Skin epidermis (tissue), 12 donors: Measurements from ENCODE around the gene SRPK3.
"Not testable (repeated sequence)": the region's sequence is repeated elsewhere in the genome, so short reads cannot be mapped to it uniquely, and the experiment has no call there.

ENCODE experiments used
- H3K27ac ChIP-seq, 21 experiments: fragments of 200-600 bp; sonication (generic) in 11 of 21; one replicate each; pipeline ENCODE4 v1.5.0; 2020; ENCODE audit warnings: mild to moderate bottlenecking in 3 of 21, inconsistent platforms in 2 of 21, moderate library complexity in 2 of 21
- H3K4me3 ChIP-seq, 7 experiments: fragments of 200-600 bp; sonication (generic) in 2 of 7; one replicate each; pipeline ENCODE4 v1.5.0; 2020; ENCODE audit warnings: inconsistent platforms in 2 of 7, mild to moderate bottlenecking in 2 of 7, moderate library complexity in 1 of 7

Gene SRPK3, protein sequence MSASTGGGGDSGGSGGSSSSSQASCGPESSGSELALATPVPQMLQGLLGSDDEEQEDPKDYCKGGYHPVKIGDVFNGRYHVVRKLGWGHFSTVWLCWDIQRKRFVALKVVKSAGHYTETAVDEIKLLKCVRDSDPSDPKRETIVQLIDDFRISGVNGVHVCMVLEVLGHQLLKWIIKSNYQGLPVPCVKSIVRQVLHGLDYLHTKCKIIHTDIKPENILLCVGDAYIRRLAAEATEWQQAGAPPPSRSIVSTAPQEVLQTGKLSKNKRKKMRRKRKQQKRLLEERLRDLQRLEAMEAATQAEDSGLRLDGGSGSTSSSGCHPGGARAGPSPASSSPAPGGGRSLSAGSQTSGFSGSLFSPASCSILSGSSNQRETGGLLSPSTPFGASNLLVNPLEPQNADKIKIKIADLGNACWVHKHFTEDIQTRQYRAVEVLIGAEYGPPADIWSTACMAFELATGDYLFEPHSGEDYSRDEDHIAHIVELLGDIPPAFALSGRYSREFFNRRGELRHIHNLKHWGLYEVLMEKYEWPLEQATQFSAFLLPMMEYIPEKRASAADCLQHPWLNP

DNA sequence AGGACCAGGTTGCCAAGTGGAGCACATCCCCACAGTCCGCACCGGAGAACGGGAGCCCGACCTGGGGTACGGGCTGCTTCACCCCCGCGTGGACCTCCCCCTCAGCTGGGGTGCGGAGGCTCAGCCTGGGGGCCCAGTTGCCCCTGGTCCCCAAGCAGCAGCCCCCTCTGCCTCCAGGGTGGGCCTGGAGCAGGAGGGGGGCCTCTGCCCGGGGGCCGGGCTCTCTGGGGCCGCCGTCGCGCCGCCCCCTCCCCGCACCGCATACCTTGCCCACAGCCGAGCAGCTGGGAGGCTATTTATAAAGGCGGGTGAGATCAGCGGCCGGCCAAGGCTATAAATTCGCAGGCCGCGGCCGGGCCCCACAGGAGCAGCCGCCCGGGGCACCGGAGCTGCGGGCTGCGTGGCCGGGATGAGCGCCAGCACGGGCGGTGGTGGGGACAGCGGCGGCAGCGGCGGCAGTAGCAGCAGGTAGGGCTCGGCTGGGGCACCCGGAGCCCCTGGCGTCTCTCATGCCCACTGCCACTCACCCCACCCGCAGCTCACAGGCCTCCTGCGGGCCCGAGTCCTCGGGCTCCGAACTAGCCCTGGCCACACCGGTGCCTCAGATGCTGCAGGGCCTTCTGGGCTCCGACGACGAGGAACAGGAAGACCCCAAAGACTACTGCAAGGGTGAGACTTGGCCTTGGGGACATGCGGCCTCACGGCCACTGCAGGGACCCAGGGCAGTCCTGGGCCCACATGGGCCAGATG lies at the start of gene SRPK3:
TSS of gene SRPK3 (plus strand) at position 364 of the 750 bp plus-strand sequence. CDS start at position 410, 46 bp downstream.
- Histone ChIP-seq H3K4me3 (no peak within 1 kb of the TSS), H3K27ac (peak within 1 kb of the TSS in 2 of 21 experiments; percentile 12 to 36)

DNA sequence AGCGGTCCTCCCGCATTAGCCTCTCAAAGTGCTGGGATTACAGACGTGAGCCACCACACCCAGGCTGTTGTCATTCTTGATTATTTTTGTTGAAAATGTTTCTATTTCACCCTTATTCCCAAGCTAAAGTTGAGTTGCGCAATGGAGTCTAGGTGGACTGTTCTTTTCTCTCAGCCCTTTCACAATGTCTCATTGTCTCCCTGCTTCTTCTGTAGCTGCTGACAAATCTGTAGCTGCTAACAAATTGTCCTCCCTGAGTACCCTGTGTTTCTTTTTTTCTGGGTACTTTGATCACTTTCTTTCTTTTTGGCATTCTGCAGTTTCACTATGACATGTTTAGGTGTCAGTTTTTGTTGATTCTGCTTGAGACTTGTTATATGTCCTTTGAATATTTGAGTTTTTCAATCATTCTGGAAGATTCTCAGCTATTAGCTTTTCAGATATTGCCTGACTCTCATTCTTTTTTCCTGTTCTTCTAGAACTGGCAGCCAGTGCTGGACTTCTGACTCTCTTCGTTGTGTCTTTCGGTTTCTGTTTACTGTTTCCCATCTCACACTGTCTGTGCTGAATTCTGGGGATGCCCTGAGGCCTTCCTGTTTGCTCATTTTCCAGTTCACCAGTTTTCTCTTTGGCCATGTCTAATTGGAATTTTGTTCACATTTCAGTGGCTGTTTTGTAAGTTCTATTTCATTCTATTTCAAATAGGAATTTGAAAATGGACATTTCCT lies 49.6 kb upstream of the SRPK3 start:
- peak overlapping the region in 6 of 21 experiments; percentile 8 to 49 (median 34) for H3K27ac ChIP-seq
- H3K4me3 ChIP-seq: no peak overlapping the region

DNA sequence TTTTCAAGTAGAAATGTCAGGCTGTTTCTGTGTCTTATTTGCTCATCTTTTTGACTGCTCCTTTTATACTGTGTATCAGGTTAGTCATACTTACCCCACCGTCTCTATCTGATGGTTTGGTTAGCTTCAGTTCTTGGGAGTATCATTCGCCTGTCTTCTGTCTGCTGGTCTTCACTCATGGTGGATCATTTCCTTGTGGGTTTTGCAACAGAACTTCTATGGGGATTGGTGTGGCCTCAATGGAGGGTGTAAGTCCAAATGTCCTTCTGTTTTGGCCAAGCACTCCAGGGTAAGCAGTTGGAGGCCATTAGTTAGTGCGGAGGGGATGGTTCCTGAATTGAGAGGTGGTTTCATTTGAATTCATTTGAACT lies 49.0 kb upstream of the SRPK3 start:
- peak overlapping the region in 7 of 21 experiments; percentile 12 to 49 (median 35) for H3K27ac ChIP-seq
- H3K4me3 ChIP-seq: no peak overlapping the region

DNA sequence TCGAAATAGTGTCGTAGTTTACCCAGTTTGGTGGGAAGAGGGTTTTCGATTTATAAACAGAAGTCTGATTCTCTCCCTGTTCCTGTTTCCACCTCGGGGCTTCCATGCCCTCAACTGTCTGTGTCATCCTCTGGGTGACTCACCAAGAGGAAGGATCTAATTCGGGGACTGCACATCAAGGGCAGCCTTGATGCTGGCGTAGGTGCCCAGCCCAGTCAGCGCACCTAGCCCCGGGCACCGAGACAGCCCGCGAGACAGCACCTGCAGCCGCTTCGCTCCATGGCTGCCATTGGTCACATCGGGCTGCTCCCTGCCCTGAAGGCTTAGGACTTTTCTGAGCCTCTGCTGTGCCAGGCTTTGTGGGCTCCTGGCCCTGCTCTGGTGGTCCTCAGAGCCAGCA lies 48.4 kb upstream of the SRPK3 start:
- Histone ChIP-seq H3K4me3 (no peak overlapping the region), H3K27ac (peak overlapping the region in 3 of 21 experiments; percentile 30 to 49 (median 44))

DNA sequence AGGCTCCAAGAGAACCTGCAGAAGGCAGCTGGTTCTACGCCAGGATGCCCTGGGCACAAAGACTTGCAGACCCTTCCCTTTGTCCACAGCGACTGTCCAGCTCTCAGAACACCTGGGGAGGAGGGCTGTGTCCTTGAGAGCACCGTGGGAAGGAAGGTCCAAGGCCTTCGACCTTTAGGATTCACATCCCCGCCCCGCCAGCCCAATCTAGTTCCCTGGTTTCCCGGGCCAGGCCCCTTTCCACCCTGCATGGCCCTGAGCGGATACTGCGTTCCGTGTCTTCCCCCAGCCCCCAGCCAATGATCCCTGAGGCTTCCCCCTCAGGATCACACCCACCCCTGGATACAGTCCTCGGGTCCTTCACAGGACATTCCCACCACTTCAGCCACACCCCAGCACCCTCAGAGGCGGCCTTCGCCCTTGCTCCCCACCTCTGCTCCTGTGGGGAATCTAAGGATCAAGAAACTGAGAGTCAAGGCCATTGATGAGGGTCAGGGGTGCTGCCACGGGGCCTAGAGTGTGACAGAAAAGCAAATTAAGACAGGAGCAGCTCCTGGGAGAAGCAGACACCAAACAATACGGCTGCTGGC lies 47.1 kb upstream of the SRPK3 start:
- no peak overlapping the region for H3K4me3 ChIP-seq
- no peak overlapping the region for H3K27ac ChIP-seq

DNA sequence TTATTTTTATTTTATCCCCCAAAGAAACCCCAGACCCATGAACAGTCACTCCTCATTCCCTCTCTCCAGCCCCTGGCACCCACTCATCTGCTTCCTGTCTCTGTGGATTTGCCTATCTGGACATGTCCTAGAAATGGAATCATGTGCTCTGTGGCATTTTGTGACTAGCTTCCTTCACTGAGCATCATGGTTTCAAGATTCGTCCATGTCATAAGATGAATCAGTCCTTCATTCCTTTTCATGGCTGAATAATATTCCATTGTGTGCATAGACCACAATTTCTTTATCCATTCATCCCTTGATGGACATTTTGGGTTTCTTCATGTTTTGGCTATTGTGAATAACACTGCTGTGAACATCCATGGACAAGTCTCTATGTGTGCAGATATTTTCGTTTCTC lies 46.0 kb upstream of the SRPK3 start:
- H3K4me3 ChIP-seq: no peak overlapping the region
- H3K27ac ChIP-seq: no peak overlapping the region

DNA sequence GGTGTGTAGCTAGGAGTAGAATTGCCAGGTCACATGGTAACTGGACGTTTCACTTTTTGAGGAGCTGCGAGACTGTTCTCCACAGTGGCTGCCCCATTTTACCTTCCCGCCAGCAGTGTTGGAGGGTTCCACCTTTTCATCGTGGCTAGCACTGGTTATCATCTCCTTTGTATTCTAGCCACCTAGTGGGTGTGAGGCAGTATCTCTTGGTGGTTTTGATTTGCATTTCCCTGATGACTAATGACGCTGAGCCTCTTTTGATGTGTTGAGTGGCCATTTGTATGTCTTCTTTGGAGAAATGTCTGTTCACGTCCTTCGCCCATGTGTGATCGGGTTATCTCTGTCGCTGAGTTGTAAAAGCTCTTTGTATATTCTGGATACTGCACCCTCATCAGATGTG lies 45.6 kb upstream of the SRPK3 start:
- H3K4me3 ChIP-seq: no peak overlapping the region
- H3K27ac ChIP-seq: no peak overlapping the region

DNA sequence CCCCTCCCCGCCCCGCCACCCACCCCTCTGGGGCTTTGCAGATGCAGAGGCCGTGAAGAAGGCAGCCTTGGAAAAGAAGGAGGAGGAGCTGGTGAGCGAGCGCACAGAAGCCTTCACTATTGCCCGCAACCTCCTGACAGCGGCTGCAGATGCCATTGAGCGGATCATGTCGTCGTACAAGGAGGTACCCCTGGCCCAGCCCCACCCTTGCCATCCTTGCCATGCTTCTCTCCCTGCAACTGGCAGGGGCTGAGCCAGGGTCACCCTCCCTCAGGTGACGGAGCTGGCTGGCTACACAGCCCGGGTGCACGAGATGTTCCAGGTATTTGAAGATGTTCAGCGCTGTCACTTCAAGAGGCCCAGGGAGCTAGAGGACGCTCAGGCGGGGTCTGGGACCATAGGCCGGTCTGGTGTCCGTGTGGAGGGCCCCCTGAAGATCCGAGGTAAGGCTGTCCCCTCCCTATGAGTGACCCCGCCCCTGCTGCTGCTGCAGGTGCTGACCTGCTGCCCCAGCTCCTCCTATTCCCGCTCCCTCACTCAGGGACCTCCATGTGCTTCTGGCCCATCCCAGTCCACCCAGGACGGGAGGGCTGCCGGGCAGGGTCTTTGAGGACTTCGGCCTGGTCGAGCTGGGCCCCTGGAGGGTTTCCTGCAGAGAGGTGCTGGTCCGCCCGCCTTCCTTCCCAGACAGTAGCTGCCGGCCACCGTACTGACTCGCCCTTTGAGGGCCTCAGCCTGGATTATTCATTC lies 44.6 kb upstream of the SRPK3 start:
- no peak overlapping the region for H3K4me3 ChIP-seq
- no peak overlapping the region for H3K27ac ChIP-seq

DNA sequence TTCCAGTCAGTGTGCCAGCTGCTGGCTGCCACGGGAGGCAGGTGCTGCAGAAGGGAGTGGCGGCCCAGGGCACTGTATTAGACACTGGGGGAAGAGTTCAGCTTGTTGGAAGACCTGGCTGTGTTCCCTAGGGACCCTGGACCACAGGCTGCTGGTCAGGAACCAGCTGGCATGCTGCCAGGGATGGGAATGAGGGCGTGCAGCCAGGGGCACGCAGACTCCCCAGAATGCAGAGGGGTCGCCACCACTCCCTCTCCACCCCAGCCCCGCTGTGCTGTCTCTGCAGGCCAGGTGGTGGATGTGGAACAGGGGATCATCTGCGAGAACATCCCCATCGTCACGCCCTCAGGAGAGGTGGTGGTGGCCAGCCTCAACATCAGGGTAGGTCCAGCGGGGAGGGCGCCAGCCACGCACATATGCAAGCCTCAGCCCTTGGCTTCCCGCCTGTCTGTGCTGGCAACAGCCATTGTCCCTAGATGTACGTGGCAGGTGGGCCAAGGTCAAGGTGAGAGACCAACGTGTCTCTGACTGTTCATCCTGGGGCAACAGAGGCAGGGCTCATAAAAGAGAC lies 43.9 kb upstream of the SRPK3 start:
- Histone ChIP-seq H3K4me3 (no peak overlapping the region), H3K27ac (no peak overlapping the region)

DNA sequence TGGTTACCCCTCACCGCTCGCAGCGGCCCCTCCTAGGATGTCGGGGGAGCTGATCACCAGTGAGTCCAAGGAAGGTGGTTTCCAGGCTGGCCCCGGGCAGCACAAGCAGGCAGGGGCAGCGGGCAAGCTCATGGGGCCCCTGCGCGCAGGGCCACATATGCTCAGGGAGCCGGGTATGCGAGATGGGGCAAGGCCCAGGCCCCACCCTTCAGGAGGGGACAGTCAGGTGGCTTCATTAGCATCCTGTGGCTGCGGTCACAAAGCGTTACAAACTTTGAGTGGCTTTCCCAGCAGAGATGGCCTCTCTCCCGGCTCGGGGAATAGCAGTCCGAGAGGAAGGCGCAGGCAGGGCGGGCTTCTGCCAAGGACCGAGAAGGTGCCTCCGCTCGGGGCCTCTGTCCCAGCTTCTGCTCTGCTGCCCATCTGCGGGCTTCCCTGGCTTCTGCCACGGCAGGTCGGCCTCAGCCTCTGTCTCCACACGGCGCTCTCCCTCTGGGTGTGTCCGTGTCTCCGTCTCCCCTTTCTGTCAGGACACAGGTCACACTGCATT lies 42.7 kb upstream of the SRPK3 start:
- Histone ChIP-seq H3K27ac (no peak overlapping the region), H3K4me3 (no peak overlapping the region)

DNA sequence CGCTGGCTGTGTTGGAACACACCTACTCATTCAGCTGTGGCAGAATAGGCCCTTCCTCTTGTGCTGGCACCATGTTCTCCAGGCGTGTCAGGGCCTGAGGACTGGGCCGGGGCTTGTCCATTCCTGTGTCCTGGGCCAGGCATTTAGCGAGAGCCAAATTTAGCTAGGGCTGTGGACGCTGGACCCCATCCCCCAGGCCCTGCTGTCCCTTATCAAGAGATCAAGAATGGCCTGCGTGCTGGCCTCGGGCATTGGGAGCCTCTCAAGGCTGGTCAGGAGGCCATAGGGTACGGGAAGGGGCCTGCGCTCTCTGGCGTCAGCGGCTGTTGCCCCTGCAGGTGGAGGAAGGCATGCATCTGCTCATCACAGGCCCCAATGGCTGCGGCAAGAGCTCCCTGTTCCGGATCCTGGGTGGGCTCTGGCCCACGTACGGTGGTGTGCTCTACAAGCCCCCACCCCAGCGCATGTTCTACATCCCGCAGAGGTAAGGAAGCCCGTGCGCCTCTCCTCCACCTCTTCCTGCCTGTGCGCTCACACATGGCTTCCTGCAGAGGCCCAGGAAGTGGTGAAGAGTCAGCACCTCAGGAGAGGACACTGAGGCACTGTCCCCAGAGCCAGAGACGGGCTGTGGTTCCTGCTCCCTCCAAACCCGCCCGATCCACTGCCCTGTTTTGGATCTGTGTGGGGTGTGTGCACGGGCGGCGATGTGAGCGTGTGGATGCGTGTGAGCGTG lies 40.9 kb upstream of the SRPK3 start:
- Histone ChIP-seq H3K4me3 (no peak overlapping the region), H3K27ac (peak overlapping the region in 1 of 21 experiments; percentile 21)

DNA sequence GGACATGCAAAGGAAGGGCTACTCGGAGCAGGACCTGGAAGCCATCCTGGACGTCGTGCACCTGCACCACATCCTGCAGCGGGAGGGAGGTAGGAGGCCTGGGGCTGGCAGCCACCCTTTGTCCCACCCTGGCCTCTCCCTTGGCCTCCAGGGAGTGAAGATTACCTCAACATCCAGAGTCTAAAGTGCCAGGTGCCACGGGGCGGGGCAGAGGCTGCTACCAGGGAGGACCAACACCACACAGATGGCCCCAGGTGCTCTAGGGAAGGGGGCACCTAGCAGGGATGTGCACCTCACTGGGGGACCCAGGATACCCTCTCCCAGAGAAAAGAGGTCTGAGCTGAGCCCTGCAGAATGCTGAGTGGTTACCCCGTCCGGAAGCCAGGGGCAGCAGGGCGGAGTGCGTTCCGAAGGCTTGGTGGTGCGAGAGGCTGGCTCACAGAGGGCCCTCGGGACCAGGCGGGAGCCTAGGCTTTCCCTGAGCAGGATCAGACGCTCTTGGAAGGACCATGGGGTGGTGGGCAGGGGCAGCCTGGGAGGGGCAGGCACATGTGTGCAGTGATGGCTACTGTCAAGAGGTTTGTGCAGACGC lies 40.1 kb upstream of the SRPK3 start:
- no peak overlapping the region for H3K27ac ChIP-seq
- H3K4me3 ChIP-seq: no peak overlapping the region

DNA sequence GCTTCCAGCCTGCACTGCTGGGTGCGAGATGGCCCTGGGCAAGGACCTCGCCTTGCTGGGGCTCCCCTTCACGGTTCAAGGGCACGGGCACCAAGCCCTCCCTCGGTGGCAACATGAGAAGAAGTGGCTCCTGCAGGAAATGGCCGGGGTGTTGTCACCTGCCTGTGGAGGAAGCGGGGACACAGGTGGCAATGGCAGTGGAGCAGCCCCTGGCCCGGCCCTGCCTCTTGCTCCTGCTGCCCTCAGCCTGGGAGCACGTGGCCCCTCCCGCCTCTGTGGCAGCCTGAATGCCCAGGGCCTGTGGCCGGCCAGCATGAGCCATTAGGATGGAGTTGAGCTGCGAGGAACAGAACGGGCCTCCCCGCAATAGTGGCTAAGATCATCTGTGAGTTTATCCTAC lies 39.4 kb upstream of the SRPK3 start:
- no peak overlapping the region for H3K27ac ChIP-seq

DNA sequence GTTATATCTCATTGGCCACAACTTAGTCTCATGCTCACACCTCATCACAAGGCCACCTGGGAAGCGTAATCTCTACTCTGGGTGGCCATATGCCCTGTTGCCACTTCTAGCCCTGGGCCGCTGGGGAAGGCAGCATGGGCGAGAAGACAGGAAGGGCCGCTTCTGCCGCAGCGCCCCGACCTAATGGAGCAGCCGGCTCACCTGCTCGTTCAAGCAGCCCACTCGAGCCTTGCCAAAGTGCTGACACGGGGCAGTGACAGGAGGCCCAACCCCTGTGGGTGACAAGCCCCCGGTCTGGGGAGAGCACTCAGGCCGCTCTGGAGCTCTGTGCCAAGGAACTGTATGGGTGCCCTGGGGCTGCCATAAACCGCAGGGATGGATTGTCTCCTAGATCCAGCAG lies 38.7 kb upstream of the SRPK3 start:
- H3K27ac ChIP-seq, H3K4me3 ChIP-seq: not testable (repeated sequence)

More for the DNA sequence above, 39.4 kb upstream of the SRPK3 start:
- H3K4me3 ChIP-seq: no peak overlapping the region

DNA sequence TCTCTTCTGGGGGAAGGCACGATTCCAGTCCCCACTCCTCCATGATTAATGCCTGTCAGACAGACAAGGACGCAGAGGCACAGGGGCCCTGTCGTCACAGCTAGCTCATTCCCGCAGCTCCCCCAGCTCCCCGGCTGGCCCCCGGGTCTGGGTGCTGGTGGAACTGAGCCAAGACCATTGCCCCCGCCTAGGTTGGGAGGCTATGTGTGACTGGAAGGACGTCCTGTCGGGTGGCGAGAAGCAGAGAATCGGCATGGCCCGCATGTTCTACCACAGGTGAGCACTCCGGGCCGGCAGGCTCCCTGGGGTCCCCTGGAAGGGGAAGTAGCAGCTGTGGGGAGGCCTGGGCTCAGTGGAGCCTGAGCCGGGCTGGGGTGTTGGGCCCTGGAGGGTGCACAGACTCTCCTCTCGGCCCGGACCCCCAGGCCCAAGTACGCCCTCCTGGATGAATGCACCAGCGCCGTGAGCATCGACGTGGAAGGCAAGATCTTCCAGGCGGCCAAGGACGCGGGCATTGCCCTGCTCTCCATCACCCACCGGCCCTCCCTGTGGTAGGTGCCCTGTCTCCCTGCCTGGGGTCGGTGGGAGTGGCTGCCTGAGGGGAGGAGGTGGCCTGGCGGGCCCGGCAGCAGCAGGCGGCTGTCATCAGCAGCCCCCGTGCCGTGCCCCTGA lies 37.9 kb upstream of the SRPK3 start:
- not testable (repeated sequence) for H3K4me3 ChIP-seq, H3K27ac ChIP-seq

DNA sequence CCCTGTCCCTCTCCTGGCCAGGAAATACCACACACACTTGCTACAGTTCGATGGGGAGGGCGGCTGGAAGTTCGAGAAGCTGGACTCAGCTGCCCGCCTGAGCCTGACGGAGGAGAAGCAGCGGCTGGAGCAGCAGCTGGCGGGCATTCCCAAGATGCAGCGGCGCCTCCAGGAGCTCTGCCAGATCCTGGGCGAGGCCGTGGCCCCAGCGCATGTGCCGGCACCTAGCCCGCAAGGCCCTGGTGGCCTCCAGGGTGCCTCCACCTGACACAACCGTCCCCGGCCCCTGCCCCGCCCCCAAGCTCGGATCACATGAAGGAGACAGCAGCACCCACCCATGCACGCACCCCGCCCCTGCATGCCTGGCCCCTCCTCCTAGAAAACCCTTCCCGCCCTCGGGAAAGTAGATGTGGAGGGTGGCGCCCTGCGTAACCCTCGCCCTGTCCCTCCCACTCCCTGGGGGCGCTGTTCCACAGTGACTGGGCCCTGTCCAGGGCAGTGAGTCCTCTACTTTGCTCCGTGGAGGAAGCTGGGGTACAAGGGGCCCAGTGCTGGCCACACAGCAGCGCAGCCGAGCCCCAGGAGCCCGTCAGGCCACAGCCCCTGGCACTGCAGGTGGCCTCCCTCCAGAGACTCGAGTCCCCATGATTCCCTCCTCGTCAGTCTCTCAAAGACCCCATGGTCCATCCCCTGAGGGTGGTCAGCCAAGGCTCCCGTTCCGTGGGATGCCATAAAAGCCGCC lies 37.2 kb upstream of the SRPK3 start:
- H3K4me3 ChIP-seq: not testable (repeated sequence)
- peak overlapping the region in 2 of 21 experiments; percentile 14 to 31 for H3K27ac ChIP-seq
